HCT116 (cell line): ENCODE data around the gene PPP1R3C.

Experiments used
- CTCF ChIP-seq, 3 experiments: fragments of 200-600 bp in 1 of 3; sonication (generic) in 1 of 3; IDR thresholded peaks in 2 of 3; conservative IDR thresholded peaks in 1 of 3; 2 replicates each; pipeline ENCODE4 v1.5.1; 2012 to 2017; ENCODE audit warnings: low read depth in 2 of 3, low read length in 2 of 3, antibody characterized with exemption in 1 of 3, borderline replicate concordance in 1 of 3, control low read depth in 1 of 3, mild to moderate bottlenecking in 1 of 3, mixed read lengths in 1 of 3, mixed run types in 1 of 3, moderate library complexity in 1 of 3; ENCODE audit not compliant: insufficient read depth in 1 of 3
- EZH2 ChIP-seq: fragments of 200-600 bp; sonication (generic); IDR thresholded peaks from 2 replicates; pipeline ENCODE4 v1.6.1; 2017; ENCODE audit warnings: antibody characterized with exemption, mixed run types
- EZH2phosphoT487 ChIP-seq: fragments of 200-600 bp; IDR thresholded peaks from 2 replicates; pipeline ENCODE4 v1.6.1; 2018; ENCODE audit warnings: antibody characterized with exemption, borderline replicate concordance
- FOSL1 ChIP-seq: IDR thresholded peaks from 2 replicates; pipeline ENCODE4 v1.6.1; 2012; ENCODE audit warnings: low read depth
- MAX ChIP-seq: IDR thresholded peaks from 2 replicates; pipeline ENCODE4 v1.6.1; 2012
- POLR2A ChIP-seq: IDR thresholded peaks from 2 replicates; pipeline ENCODE4 v1.7.0; 2011; ENCODE audit warnings: borderline replicate concordance; ENCODE audit not compliant: insufficient read depth, insufficient read length; ENCODE audit errors: extremely low read depth
- POLR2AphosphoS5 ChIP-seq: IDR thresholded peaks from 2 replicates; pipeline ENCODE4 v1.6.1; 2011; ENCODE audit warnings: mild to moderate bottlenecking, low read depth, low read length, moderate library complexity
- ZBTB33 ChIP-seq: IDR thresholded peaks from 2 replicates; pipeline ENCODE4 v1.6.1; 2011; ENCODE audit warnings: mild to moderate bottlenecking, low read length, moderate library complexity; ENCODE audit not compliant: insufficient replicate concordance; ENCODE audit errors: extremely low read depth

GRCh38 chr10:91621483-91622113, 11.3 kb downstream of the PPP1R3C start:
- TF ChIP-seq POLR2AphosphoS5 (no peak), POLR2A (no peak), EZH2 (no peak), ZBTB33 (no peak), CTCF (IDR thresholded peaks at IDR 0.05 in 2 of 3, conservative IDR thresholded peaks at IDR 0.05 in 1 of 3; ENCODE audit: borderline replicate concordance in 1 of 3, insufficient read depth in 1 of 3, low read depth in 2 of 3, low read length in 2 of 3) (no peak), FOSL1 (no peak), MAX (no peak), EZH2phosphoT487 (no peak)
